NAMALWA (cell line): ENCODE measurements around the gene HTRA1.

Experiments
- DNase-seq: peaks from one replicate; pipeline ENCODE4 v3.0.0-alpha.2; 2015; ENCODE audit warnings: low spot score

Gene HTRA1

DNA sequence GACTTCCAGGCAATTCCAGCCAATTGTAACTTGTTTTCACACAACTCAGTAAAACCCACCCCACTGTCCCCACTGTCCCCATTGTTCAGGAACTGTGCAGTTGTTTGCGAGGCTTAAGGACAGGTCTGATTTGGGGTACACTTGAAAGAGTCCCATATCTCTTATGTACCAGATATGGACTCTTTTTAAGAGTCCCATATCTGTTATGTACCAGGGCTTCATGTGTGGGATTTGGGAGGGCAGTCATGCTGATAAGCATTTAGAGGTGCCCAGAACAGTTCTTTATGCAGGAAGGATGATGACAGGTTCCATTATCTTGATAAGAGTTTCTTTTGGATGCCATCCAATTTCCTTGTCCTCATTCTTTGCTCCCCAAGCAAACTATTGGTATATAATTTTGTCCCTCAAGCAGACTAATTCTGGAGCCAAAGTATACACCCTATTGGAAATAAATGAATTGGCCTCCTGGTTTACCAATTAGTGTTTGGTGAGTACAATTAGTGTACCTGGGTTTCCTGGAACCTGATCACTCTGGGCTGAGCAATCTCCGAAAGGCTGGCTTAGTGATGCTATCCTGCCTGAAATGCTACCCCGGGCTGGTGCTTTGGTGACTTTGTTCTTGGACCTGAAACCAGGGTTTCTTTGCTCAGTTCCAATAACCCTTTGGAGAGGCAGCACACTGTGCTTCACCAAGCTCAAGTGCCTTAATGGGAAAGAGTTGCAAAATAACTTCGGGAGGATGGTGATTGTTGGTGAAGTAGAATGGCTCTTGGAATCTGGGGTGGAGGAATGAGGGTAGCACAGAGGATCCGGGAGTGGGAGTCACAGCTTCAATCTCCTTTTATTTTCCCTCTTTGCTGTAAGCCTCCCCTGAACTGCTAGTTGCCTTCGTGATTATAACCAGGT, 93.0 kb downstream of the HTRA1 start:
- no peak for DNase-seq

DNA sequence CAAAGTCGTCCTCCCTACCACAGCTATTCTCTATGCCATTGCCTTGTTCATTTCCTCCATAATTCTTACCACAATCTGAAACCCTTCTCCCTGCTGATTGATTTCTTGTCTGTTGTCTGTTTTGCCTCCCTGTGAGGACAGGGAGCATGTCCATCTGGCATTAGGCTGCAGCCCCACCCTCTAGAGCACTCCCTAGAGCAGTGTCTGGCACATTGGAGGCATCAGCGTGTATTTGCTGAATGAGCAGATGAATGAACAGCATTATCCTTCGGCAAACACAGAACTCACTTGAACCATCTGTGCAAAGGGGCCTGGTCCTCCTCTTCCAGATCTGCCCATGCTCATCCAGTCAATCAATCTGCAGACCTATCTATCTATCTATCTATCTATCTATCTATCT, 94.1 kb downstream of the HTRA1 start:
- DNase-seq, result no peak

DNA sequence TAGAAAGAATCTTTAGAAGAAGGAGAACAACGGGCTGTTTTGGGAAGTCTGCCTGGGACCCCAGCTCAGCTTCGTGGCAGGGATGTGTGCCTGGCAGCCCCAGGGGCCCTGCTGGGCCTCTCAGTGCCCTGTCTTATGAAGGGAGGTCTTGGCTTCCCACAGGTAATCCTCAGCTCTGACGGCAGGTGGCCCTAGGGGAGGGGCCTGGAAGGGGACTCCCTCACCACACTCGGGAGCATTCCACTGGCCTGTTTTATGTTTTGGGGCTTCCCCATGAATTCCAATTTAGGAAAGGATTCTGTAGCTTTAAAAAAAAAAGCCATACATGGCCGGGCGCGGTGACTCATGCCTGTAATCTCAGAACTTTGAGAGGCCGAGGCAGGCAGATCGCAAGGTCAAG, 96.2 kb downstream of the HTRA1 start:
- DNase-seq, result no peak

DNA sequence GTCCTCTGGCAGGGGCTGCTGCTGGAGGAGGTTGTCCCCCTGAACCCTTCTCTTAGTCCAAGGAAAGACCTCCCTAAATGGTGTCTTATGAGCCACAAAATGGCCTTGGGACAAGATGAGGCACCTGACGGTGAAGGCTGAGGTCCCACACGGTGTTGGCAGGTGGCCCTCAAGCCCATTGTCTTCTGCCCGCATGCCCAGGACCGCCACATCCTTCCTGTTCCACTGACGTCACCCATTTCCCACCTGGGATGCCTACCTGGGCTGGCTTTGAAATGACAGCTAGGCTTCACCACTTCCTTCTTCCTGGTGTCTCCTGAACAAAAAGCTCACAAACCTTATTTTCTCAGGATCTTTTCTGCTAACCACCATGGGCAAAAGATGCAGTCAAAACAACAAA, 97.1 kb downstream of the HTRA1 start:
- DNase-seq, result no peak

DNA sequence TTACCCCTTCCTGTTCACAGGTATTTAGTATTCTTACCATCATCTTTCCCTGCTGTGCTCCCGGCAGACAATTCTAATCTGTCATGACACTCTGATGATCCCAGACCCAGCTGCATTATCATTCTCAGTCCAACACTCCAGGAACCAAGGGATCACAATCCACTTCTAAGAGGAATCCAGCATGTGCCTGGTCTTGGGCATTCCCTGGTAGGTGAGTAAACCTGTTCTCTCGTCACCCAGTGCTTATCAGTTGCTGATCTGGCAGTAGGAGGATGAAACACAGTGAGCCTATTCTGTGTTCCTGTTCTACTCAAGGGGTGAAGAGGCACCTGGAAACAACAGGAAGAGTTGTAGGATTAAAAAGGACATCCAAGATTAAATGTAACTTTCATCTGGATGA, 97.9 kb downstream of the HTRA1 start:
- DNase-seq, result no peak

DNA sequence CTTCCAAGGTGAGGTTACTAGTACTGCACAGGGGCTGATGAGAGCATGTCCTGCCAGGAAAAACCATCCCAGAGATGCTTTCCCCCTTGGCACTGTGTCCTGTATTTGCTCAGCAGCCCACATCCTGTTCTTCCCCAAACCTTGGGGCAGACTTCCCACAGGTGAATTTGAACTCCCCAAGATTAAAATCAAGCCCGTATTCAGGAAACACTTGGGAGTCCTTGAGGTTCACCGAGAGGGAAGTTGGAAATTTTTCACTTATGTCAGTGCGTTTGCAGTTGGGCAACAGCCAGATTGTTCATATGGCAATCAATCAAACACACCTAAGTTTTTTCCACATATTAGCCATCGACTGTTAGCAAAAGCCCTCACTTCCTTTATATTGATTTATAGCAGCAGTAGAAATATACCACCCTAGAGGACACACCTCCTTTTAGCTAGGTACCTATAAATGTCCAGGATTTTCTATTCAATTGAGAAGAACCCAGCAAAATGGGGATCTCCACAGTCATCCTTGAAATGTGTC, 99.0 kb downstream of the HTRA1 start, which contains the start of gene DMBT1:
Gene DMBT1, plus strand, starts transcription at position 476 of the 526 bp plus-strand sequence. Its CDS starts 17 bp downstream, at position 493.
- DNase-seq, result no peak

DNA sequence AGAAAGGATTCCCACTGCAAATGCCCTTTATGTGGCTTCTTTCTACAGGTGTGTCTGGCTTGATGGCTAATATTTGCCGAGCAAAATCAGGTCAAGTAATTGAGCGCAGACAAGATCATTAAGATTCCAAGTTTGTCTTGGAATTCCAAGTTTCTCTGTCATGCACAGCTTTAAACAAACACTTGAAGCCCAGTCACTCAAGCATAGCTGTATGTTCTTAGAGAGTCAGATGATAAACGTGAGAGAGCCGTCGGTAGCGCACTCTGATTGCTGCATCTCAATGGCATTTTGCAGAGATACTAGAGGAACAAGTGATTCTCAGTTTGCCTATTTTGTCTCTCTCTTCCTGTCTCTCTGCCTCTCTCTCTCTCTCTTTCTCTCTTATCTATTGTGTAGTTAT, 99.9 kb downstream of the HTRA1 start:
- no peak for DNase-seq

DNA sequence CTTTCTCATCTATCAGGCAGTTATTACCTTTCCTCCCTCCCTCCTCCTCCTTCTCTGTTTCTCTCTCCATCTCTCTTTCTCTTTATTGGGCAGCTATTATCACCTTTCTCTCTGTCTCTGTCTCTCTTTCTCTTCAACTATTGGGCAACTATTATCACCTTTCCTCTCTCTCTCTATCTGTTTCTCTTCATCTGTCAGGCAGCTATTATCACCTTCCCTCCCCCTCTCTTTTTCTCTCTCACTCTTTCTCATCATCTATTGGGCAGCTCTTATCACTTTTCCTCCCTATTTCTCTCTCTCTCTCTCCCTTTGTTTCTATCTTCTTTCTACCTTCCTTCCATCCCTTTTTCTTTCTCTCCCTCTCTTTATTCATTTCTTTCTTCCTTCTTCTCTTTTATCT, 100.4 kb downstream of the HTRA1 start:
- no peak for DNase-seq
